A549 treated with Mapracorat at 1 μM for 4 hours (cell line): ENCODE measurements around the gene TRIM27. TPM values are rescaled to one million over a fixed set of nuclear protein-coding genes. Genes with fewer than 3 reads are reported as not detected.

Experiments
- total RNA-seq: library from RNA; stranded (reverse); fragments of 200-300 nt; extraction: Qiagen RNA extraction; gene quantifications from 5 replicates; pipeline ENCODE4 v1.2.3, GENCODE V29; 2022

The TRIM27 gene, protein sequence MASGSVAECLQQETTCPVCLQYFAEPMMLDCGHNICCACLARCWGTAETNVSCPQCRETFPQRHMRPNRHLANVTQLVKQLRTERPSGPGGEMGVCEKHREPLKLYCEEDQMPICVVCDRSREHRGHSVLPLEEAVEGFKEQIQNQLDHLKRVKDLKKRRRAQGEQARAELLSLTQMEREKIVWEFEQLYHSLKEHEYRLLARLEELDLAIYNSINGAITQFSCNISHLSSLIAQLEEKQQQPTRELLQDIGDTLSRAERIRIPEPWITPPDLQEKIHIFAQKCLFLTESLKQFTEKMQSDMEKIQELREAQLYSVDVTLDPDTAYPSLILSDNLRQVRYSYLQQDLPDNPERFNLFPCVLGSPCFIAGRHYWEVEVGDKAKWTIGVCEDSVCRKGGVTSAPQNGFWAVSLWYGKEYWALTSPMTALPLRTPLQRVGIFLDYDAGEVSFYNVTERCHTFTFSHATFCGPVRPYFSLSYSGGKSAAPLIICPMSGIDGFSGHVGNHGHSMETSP
- total RNA-seq: 38.6 to 45.5 TPM (median 43.7 TPM) in 5 replicates

DNA sequence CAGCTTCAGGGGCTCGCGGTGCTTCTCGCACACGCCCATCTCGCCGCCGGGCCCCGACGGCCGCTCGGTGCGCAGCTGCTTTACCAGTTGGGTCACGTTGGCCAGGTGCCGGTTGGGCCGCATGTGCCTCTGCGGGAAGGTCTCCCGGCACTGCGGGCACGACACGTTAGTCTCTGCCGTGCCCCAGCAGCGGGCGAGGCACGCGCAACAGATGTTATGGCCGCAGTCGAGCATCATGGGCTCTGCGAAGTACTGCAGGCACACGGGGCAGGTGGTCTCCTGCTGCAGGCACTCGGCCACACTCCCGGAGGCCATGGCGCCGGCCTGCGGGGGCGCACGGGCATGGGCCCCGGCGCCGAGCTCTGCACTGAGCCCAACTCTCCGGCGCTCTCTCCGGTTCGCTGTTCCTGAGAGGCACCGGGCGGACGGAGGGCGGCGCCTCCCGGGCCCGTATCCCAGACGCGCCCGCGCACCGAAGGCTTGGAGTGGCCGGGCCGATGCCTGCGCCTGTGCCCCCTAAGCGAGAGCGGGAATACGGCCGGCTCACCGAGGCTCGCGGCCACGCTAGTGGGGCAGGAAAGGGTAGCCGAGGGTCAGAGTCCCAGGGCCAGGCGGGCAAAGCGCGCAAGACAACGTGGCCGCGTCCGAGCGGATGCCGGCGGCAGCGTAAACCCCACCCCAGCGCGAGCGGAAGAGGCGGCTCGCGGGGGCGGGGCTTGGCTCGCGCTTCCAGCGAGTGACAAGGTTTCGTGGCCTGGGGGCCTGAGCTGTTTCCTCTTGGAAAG lies at the start of gene TRIM27:
Gene TRIM27 (minus strand): TSS at position 668 of the 785 bp plus-strand sequence. CDS start 353 bp downstream, at position 315.

Other genes starting within 250 kb of the TRIM27 start
- 0.10 to 0.29 TPM (median 0.18 TPM) in 5 replicates for gene ZNF311, start 81.3 kb upstream of the TRIM27 start, total RNA-seq
- not detected in 5 replicates for gene OR2W1, start 121.2 kb upstream of the TRIM27 start, total RNA-seq
- gene OR2B3, start 163.3 kb upstream of the TRIM27 start, total RNA-seq: not detected in 5 replicates
- not detected in 5 replicates for gene OR2J1, start 175.5 kb upstream of the TRIM27 start, total RNA-seq
- not detected in 5 replicates for gene OR2J3, start 184.1 kb upstream of the TRIM27 start, total RNA-seq
- gene OR2J2, start 246.9 kb upstream of the TRIM27 start, total RNA-seq: not detected in 5 replicates